Astrocyte of the spinal cord (primary cell): ENCODE measurements around the gene AKNAD1.
"Not testable (repeated sequence)": the region's sequence is repeated elsewhere in the genome, so short reads cannot be mapped to it uniquely, and the experiment has no call there.

Experiments
- DNase-seq: peaks from one replicate; pipeline ENCODE4 v3.0.0; 2011; ENCODE audit warnings: low read depth, low spot score
- H3K4me3 ChIP-seq: 2 replicates; pipeline ENCODE4 v1.5.1; 2011; ENCODE audit warnings: low read depth, mild to moderate bottlenecking, low read length, moderate library complexity
- in situ Hi-C: cut with HindIII; loops from 2 replicates; pipeline ENCODE4 v1.10.0; 2017; ENCODE audit warnings: low sequenced_read_pairs
- TF ChIP-seq, protein P1 (sequence below): IDR thresholded peaks from 2 replicates; pipeline ENCODE4 v1.5.1; 2012; ENCODE audit warnings: low read depth, mild to moderate bottlenecking, low read length, inconsistent platforms

Gene AKNAD1

DNA sequence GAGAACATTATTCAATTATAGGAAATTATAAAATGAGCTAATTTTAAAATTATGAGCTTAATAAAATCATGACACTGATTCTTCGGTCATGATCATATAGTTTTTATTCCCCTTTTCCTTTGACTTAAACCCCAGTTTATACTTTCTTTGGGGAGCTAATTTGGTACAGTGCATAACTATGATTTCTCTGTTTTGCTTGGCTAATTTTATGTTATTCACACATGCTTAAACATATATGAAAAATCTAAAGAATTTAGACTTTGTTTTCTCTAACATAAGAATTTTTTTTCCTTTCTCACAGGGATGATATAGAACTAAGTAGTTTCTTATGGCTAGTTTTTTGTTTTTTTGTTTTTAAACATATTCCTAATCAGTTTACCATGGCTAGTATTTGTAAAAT is 57.9 kb downstream of the AKNAD1 start:
- DNase-seq = no peak
- H3K4me3 ChIP-seq = no peak overlapping the region
- in situ Hi-C loops = no loop called here
- TF ChIP-seq, protein P1, sequence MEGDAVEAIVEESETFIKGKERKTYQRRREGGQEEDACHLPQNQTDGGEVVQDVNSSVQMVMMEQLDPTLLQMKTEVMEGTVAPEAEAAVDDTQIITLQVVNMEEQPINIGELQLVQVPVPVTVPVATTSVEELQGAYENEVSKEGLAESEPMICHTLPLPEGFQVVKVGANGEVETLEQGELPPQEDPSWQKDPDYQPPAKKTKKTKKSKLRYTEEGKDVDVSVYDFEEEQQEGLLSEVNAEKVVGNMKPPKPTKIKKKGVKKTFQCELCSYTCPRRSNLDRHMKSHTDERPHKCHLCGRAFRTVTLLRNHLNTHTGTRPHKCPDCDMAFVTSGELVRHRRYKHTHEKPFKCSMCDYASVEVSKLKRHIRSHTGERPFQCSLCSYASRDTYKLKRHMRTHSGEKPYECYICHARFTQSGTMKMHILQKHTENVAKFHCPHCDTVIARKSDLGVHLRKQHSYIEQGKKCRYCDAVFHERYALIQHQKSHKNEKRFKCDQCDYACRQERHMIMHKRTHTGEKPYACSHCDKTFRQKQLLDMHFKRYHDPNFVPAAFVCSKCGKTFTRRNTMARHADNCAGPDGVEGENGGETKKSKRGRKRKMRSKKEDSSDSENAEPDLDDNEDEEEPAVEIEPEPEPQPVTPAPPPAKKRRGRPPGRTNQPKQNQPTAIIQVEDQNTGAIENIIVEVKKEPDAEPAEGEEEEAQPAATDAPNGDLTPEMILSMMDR = no peak

DNA sequence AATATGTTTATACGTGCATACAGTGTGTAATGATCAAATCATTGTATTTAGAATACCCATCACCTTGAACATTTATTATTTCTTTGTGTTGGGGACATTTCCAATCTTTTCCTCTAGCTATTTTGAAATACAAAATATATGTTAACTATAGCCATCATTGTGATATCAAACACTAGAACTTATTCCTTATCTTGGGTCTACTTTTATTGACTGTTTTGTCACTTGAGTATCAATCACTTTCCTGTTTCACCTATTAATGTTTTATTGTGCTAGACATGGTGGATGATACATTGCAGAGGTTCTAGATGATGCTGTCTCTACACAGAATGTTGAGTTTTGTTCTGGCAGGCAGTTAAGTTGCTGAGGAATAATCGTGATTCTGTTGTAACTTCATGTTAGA is 64.5 kb downstream of the AKNAD1 start:
- DNase-seq = no peak
- in situ Hi-C loops = no loop called here
- H3K4me3 ChIP-seq = no peak overlapping the region
- TF ChIP-seq, protein P1 = no peak

DNA sequence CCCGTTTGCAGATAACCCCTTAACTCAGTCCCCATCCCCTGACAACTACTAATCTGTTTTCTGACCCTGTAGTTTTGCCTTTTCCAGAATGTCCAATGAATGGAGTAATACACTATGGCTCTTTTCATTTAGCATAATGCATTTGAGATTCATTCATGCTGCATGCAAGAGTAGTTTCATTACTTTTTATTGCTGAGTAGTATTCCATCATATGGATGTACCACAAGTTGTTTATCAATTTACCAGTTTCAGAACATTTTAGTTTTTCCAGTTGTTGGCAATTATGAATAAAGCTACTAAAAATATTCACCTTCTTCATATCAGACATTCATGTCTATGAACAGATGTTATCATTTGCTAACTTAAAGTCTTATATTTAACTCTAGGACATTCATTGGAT is 65.1 kb downstream of the AKNAD1 start:
- in situ Hi-C loops = no loop called here

DNA sequence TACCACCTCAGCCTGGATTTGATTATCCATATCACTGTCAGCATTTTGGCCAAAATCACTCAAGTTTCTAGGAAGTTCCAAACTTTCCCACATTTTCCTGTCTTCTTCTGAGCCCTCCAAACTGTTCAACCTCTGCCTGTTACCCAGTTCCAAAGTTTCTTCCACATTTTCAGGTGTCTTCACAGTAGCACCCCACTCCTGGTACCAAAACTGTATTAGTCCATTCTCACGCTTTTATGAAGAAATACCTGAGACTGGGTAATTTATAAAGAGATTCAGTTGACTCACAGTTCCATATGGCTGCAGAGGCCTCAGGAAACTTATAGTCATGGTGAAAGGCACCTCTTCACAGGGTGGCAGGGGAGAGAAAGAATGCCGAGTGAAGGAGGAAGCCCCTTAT is 71.0 kb downstream of the AKNAD1 start:
- in situ Hi-C loops = no loop called here
- no peak for DNase-seq
- H3K4me3 ChIP-seq = no peak overlapping the region
- TF ChIP-seq, protein P1 = no peak

More for the DNA sequence above, 65.1 kb downstream of the AKNAD1 start:
- no peak for DNase-seq
- TF ChIP-seq, protein P1 = no peak
- H3K4me3 ChIP-seq = no peak overlapping the region

DNA sequence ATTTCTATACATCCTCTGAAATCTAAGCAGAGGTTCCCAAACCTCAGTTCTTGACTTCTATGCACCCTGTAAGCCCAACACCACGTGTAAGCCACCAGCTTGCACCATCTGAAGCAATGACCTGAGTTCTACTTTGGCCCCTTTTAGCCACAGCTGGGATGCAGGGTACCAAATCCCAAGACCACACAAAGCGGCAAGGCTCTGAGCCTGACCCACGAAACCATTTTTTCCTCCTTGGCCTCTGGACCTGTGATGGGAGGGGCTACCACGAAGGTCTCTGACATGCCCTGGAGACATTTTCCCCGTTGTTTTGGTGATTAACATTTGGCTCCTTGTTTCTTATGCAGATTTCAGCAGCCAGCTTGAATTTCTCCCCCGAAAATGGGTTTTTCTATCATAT is 71.6 kb downstream of the AKNAD1 start:
- no peak overlapping the region for H3K4me3 ChIP-seq
- TF ChIP-seq, protein P1 = no peak
- in situ Hi-C loops = no loop called here
- DNase-seq = no peak

DNA sequence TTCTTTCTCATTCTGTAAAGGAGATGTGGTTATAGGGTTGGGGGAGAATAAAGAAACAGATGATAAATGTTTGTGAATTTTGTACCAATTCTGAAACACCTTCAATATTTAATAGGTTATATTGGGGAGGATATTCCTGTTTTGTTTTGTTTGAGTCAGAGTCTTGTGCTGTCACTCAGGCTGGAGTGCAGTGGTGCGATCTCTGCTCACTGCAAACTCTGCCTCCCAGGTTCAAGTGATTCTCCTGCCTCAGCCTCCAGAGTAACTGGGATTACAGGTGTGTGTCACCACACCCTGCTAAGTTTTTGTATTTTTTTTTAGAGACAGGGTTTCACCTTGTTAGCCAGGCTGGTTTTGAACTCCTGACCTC is 75.3 kb downstream of the AKNAD1 start:
- in situ Hi-C loops, DNase-seq, H3K4me3 ChIP-seq: not testable (repeated sequence)

DNA sequence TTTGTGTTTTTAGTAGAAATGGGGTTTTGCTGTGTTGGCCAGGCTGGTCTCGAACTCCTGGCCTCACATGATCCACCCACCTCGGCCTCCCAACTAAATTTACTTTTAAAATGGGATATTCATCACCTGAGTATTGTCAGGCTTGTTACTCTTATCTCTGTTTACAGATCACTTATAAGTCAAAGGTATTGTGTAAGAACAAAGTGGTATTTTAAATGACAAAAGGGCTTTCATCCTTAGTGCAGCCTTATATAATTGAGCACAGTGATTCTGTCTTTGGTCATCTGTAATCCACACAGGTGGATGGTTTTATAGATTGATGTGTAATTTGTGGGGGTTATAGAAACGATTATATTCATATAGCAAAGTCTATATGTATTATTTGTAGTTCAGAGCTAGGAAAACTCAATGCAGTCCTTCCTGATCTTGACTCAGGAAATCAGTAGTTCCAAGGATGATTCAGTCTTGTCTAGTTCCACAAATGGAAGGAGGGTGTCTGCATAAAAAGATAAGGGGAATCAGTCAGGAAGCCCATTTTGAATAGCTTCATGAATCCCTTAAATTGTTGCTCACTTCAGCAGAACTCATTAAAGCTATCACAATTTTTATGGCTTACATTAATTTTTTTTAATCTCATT is 75.8 kb downstream of the AKNAD1 start:
- TF ChIP-seq, protein P1 = no peak
- no peak for DNase-seq
- no peak overlapping the region for H3K4me3 ChIP-seq
- in situ Hi-C loops = no loop called here
